ENCODE results near the gene NOM1. TPM values are rescaled to one million over a fixed set of nuclear protein-coding genes. Genes with fewer than 3 reads are reported as not detected.
A peak's percentile ranks its signal among the peaks of the same experiment; 100 is the strongest.
"Not testable (repeated sequence)": the region's sequence is repeated elsewhere in the genome, so short reads cannot be mapped to it uniquely, and the experiment has no call there.

Gene NOM1
- polyA plus RNA-seq, 6 donors from 2014 or later: 1.8 to 8.6 (median 3.3) TPM

- ATAC-seq (ENCODE audit: low read depth in 2 of 2): no peak
- Mint-ChIP-seq H3K27ac (peak overlapping the region in 1 of 6 donors; percentile 12), H3K27me3 (peaks cover 14 to 32% (median 31%) of the 10 kb centered on the region in 3 donors), H3K4me3 (peak overlapping the region in 6 of 8 donors; percentile 14 to 88 (median 54)), H3K9me3 (no peaks in the 10 kb centered on the region), H3K4me1 (peaks cover 11 to 25% (median 22%) of the 10 kb centered on the region in 3 donors), H3K36me3 (no peaks in the 10 kb centered on the region)
- no peak for DNase-seq
Measured at GRCh38 chr7:156947120-156947843, 2.2 kb upstream of the NOM1 start.

GRCh38 chr7:156948361-156948760 is 1.2 kb upstream of the NOM1 start:
- Mint-ChIP-seq H3K9me3 (no peaks in the 10 kb centered on the region), H3K4me1 (peaks cover 11 to 24% (median 24%) of the 10 kb centered on the region in 3 donors), H3K4me3 (peak overlapping the region in 7 of 8 donors; percentile 5 to 100 (median 69)), H3K27ac (peak overlapping the region in 1 of 6 donors; percentile 34), H3K36me3 (peaks cover 0 to under 1% of the 10 kb centered on the region in 2 donors), H3K27me3 (peaks cover 11 to 27% (median 23%) of the 10 kb centered on the region in 3 donors)
- ATAC-seq (ENCODE audit: low read depth in 2 of 2) (no peak), DNase-seq (no peak)

GRCh38 chr7:156950381-156950858 is 908 bp downstream of the NOM1 start:
- H3K36me3 Mint-ChIP-seq: peaks cover 3 to 11% of the 10 kb centered on the region in 2 donors
- H3K27ac Mint-ChIP-seq: peak overlapping the region; percentile 67 to 97 (median 94)
- H3K4me3 Mint-ChIP-seq: peak overlapping the region; percentile 88 to 100 (median 95)
- H3K27me3 Mint-ChIP-seq: peaks cover 2 to 8% (median 5%) of the 10 kb centered on the region in 3 donors
- H3K4me1 Mint-ChIP-seq: peaks cover 15 to 24% (median 20%) of the 10 kb centered on the region in 3 donors
- no peaks in the 10 kb centered on the region for H3K9me3 Mint-ChIP-seq
- DNase-seq (no peak), ATAC-seq (ENCODE audit: low read depth in 2 of 2) (no peak)

- peaks cover 10 to 13% of the 10 kb centered on the region in 2 donors for H3K36me3 Mint-ChIP-seq
- peaks cover 15 to 24% (median 20%) of the 10 kb centered on the region in 3 donors for H3K4me1 Mint-ChIP-seq
Measured at GRCh38 chr7:156953215-156953614, 3.7 kb downstream of the NOM1 start.

GRCh38 chr7:156954941-156955340 is 5.4 kb downstream of the NOM1 start:
- DNase-seq (no peak), ATAC-seq (ENCODE audit: low read depth in 2 of 2) (no peak)
- Mint-ChIP-seq H3K27me3 (no peaks in the 10 kb centered on the region), H3K4me1 (peaks cover 15 to 24% (median 19%) of the 10 kb centered on the region in 3 donors), H3K36me3 (peaks cover 16 to 18% of the 10 kb centered on the region in 2 donors), H3K27ac (no peak overlapping the region), H3K4me3 (peak overlapping the region in 1 of 8 donors; percentile 27), H3K9me3 (no peaks in the 10 kb centered on the region)

More at GRCh38 chr7:156953215-156953614, 3.7 kb downstream of the NOM1 start:
- not testable (repeated sequence) for ATAC-seq (ENCODE audit: low read depth in 2 of 2); H3K27ac Mint-ChIP-seq; H3K27me3 Mint-ChIP-seq; H3K9me3 Mint-ChIP-seq; DNase-seq
- peak overlapping the region in 1 of 8 donors; percentile 88 for H3K4me3 Mint-ChIP-seq

GRCh38 chr7:156956727-156957126 is 7.2 kb downstream of the NOM1 start:
- Mint-ChIP-seq H3K27ac (no peak overlapping the region), H3K4me3 (no peak overlapping the region), H3K36me3 (peaks cover 21 to 35% of the 10 kb centered on the region in 2 donors), H3K27me3 (no peaks in the 10 kb centered on the region), H3K4me1 (peaks cover 15 to 26% (median 20%) of the 10 kb centered on the region in 3 donors), H3K9me3 (no peaks in the 10 kb centered on the region)
- ATAC-seq (ENCODE audit: low read depth in 2 of 2) (no peak), DNase-seq (no peak)

GRCh38 chr7:156962145-156962544 is 12.6 kb downstream of the NOM1 start:
- peaks cover 30 to 40% of the 10 kb centered on the region in 2 donors for H3K36me3 Mint-ChIP-seq
- DNase-seq (no peak), ATAC-seq (ENCODE audit: low read depth in 2 of 2) (no peak)
- H3K9me3 Mint-ChIP-seq: no peaks in the 10 kb centered on the region
- no peaks in the 10 kb centered on the region for H3K27me3 Mint-ChIP-seq
- no peak overlapping the region for H3K4me3 Mint-ChIP-seq
- peaks cover 6 to 19% (median 14%) of the 10 kb centered on the region in 3 donors for H3K4me1 Mint-ChIP-seq
- no peak overlapping the region for H3K27ac Mint-ChIP-seq

GRCh38 chr7:156962897-156963296 is 13.4 kb downstream of the NOM1 start:
- Mint-ChIP-seq H3K4me3 (no peak overlapping the region), H3K4me1 (peaks cover 6 to 19% (median 14%) of the 10 kb centered on the region in 3 donors), H3K36me3 (peaks cover 30 to 40% of the 10 kb centered on the region in 2 donors), H3K9me3 (no peaks in the 10 kb centered on the region), H3K27ac (no peak overlapping the region), H3K27me3 (no peaks in the 10 kb centered on the region)
- ATAC-seq (ENCODE audit: low read depth in 2 of 2): no peak
- DNase-seq: no peak

- no peaks in the 10 kb centered on the region for H3K9me3 Mint-ChIP-seq
- H3K4me1 Mint-ChIP-seq: peaks cover 6 to 19% (median 14%) of the 10 kb centered on the region in 3 donors
- DNase-seq (no peak), ATAC-seq (ENCODE audit: low read depth in 2 of 2) (no peak)
- peaks cover 30 to 36% of the 10 kb centered on the region in 2 donors for H3K36me3 Mint-ChIP-seq
- H3K4me3 Mint-ChIP-seq: no peak overlapping the region
- H3K27ac Mint-ChIP-seq: no peak overlapping the region
- no peaks in the 10 kb centered on the region for H3K27me3 Mint-ChIP-seq
Measured at GRCh38 chr7:156963472-156963871, 14.0 kb downstream of the NOM1 start.

- H3K27me3 Mint-ChIP-seq: no peaks in the 10 kb centered on the region
- no peak overlapping the region for H3K27ac Mint-ChIP-seq
- H3K36me3 Mint-ChIP-seq: peaks cover 25 to 33% of the 10 kb centered on the region in 2 donors
- H3K4me3 Mint-ChIP-seq: no peak overlapping the region
- no peak for DNase-seq
- peaks cover 6 to 19% (median 14%) of the 10 kb centered on the region in 3 donors for H3K4me1 Mint-ChIP-seq
- no peak for ATAC-seq (ENCODE audit: low read depth in 2 of 2)
- H3K9me3 Mint-ChIP-seq: no peaks in the 10 kb centered on the region
Measured at GRCh38 chr7:156964971-156965370, 15.5 kb downstream of the NOM1 start.

- Mint-ChIP-seq H3K27ac (peak overlapping the region in 1 of 6 donors; percentile 8), H3K4me3 (no peak overlapping the region), H3K36me3 (peaks cover 20 to 28% of the 10 kb centered on the region in 2 donors), H3K27me3 (no peaks in the 10 kb centered on the region), H3K9me3 (no peaks in the 10 kb centered on the region), H3K4me1 (peaks cover 0 to 7% (median 5%) of the 10 kb centered on the region in 3 donors)
- ATAC-seq (ENCODE audit: low read depth in 2 of 2): no peak
- DNase-seq: no peak
Measured at GRCh38 chr7:156966387-156966786, 16.9 kb downstream of the NOM1 start.

GRCh38 chr7:156968183-156968582 is 18.7 kb downstream of the NOM1 start:
- no peaks in the 10 kb centered on the region for H3K4me1 Mint-ChIP-seq
- H3K36me3 Mint-ChIP-seq: peaks cover 7 to 17% of the 10 kb centered on the region in 2 donors
- no peaks in the 10 kb centered on the region for H3K27me3 Mint-ChIP-seq

GRCh38 chr7:156969972-156970420 is 20.5 kb downstream of the NOM1 start:
- no peaks in the 10 kb centered on the region for H3K27me3 Mint-ChIP-seq
- DNase-seq: no peak
- no peaks in the 10 kb centered on the region for H3K9me3 Mint-ChIP-seq
- no peaks in the 10 kb centered on the region for H3K4me1 Mint-ChIP-seq
- peaks cover 0 to 13% of the 10 kb centered on the region in 2 donors for H3K36me3 Mint-ChIP-seq
- no peak overlapping the region for H3K4me3 Mint-ChIP-seq
- ATAC-seq (ENCODE audit: low read depth in 2 of 2): no peak
- no peak overlapping the region for H3K27ac Mint-ChIP-seq

More at GRCh38 chr7:156968183-156968582, 18.7 kb downstream of the NOM1 start:
- Mint-ChIP-seq H3K27ac (no peak overlapping the region), H3K9me3 (no peaks in the 10 kb centered on the region), H3K4me3 (no peak overlapping the region)
- DNase-seq (no peak), ATAC-seq (ENCODE audit: low read depth in 2 of 2) (no peak)

- no peak for DNase-seq
- Mint-ChIP-seq H3K36me3 (peaks cover 11 to 24% of the 10 kb centered on the region in 2 donors), H3K27me3 (no peaks in the 10 kb centered on the region), H3K9me3 (peaks cover 5 to 14% (median 11%) of the 10 kb centered on the region in 7 donors), H3K27ac (no peak overlapping the region), H3K4me3 (no peak overlapping the region), H3K4me1 (no peaks in the 10 kb centered on the region)
- no peak for ATAC-seq (ENCODE audit: low read depth in 2 of 2)
Measured at GRCh38 chr7:156975620-156976019, 26.1 kb downstream of the NOM1 start.

Data from naive B cell (primary cell).